Sigmoid colon (tissue), 7 donors: ENCODE results near the gene PPP1R3G. TPM values are rescaled to one million over a fixed set of nuclear protein-coding genes. Genes with fewer than 3 reads are reported as not detected.

Experiments used
- DNase-seq: peaks from one replicate; pipeline ENCODE4 v3.0.0-alpha.2; 2019
- H3K27ac ChIP-seq, 4 donors: fragments of 200-600 bp; sonication (generic); one replicate each; pipeline ENCODE4 v1.5.1; 2016 to 2019; ENCODE audit warnings: mild to moderate bottlenecking in 1 of 4
- H3K27me3 ChIP-seq, 3 donors: fragments of 200-600 bp; sonication (generic); one replicate each; pipeline ENCODE4 v1.5.1; 2019; ENCODE audit warnings: mild to moderate bottlenecking in 1 of 3
- H3K36me3 ChIP-seq, 4 donors: fragments of 200-600 bp; sonication (generic); one replicate each; pipeline ENCODE4 v1.5.1; 2016 to 2019
- H3K4me1 ChIP-seq, 4 donors: fragments of 200-600 bp; sonication (generic); one replicate each; pipeline ENCODE4 v1.5.1; 2017 to 2019
- H3K4me3 ChIP-seq, 4 donors: fragments of 200-600 bp; sonication (generic); one replicate each; pipeline ENCODE4 v1.5.1; 2017 to 2019; ENCODE audit warnings: mild to moderate bottlenecking in 2 of 4, moderate library complexity in 1 of 4
- H3K9me3 ChIP-seq, 4 donors: fragments of 200-600 bp in 3 of 4; sonication (generic) in 3 of 4; one replicate each; pipeline versions ENCODE4 v1.5.1 to v1.6.1; 2013 to 2019
- EP300 ChIP-seq, 4 donors: sonication (generic); formaldehyde crosslinking; IDR thresholded peaks; one replicate each; pipeline ENCODE4 v1.6.1; 2017; ENCODE audit warnings: antibody characterized with exemption in 4 of 4
- POLR2A ChIP-seq, 2 donors: fragments of 450-650 bp; IDR thresholded peaks; one replicate each; pipeline ENCODE4 v1.6.1; 2016; ENCODE audit warnings: antibody characterized with exemption in 2 of 2, mild to moderate bottlenecking in 2 of 2, moderate library complexity in 2 of 2
- POLR2AphosphoS5 ChIP-seq, 4 donors: sonication (generic); formaldehyde crosslinking; IDR thresholded peaks; one replicate each; pipeline ENCODE4 v1.6.1; 2017; ENCODE audit warnings: antibody characterized with exemption in 4 of 4
- WGBS, 2 donors: extraction: QIAGEN DNeasy Blood & Tissue Kit; methylation state at CpG; one replicate each; pipeline ENCODE4 v1.1.7; 2013; 5-methylcytosine and 5-hydroxymethylcytosine counted together
- intact Hi-C: fragments of 100-400 bp; cut with DNase I; formaldehyde crosslinking; loops from one replicate; pipeline ENCODE4 v1.15.1; 2023
- polyA plus RNA-seq, 3 donors: library from polyadenylated mRNA; stranded (reverse); fragments of 200-250 nt; gene quantifications; one replicate each; pipeline ENCODE4 v1.2.3, GENCODE V29; 2013
- total RNA-seq, 4 donors: library from RNA; depleted of rRNA; stranded (reverse); fragments of >200 nt; gene quantifications; one replicate each; pipeline ENCODE4 v1.1.0, GENCODE V29; 2016
- TF ChIP-seq, protein P1 (sequence below), 4 experiments: fragments of 450-650 bp in 3 of 4; fragments of 200-600 bp in 1 of 4; IDR thresholded peaks; one replicate each; pipeline ENCODE4 v1.5.1; 2016 to 2019; ENCODE audit warnings: antibody characterized with exemption in 4 of 4, mild to moderate bottlenecking in 3 of 4, moderate library complexity in 2 of 4
- donor health status: healthy with polysubstance abuse.
- donor health status: Bipolar disorder and iron deficiency.
- donor health status: healthy.

The PPP1R3G gene
- total and polyA plus RNA-seq, 7 donors, result under 0.01 to 3.0 (median 1.8) TPM

DNA sequence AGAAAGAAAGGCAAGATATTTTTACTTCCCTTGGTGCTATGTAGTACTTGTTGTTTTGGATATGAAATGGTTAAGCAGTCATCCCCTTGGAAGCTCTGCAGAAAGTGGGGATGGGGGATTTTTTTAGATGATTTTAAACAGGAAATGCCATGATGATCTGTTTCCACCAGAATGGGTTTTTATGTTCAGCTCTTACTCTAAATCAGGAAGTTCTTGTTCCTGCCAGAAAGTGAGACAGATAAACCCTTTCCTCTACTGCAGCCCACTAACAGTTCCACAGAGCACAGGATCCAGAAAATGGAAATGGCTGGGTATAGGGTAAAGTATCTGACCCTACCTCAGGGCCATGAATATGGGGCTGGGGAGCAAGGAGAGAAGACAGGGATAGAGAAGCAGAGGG is 32.1 kb upstream of the PPP1R3G start:
- Histone ChIP-seq H3K36me3 (no peaks in the 10 kb centered on the region), H3K27ac (no peak overlapping the region), H3K4me1 (peaks cover 0 to 2% (median 0%) of the 10 kb centered on the region in 4 donors), H3K9me3 (peaks cover 0 to 6% (median 3%) of the 10 kb centered on the region in 4 donors), H3K4me3 (no peak overlapping the region), H3K27me3 (no peaks in the 10 kb centered on the region)
- no peak for DNase-seq
- intact Hi-C loops, result no loop called here
- no peak for TF ChIP-seq EP300 (IDR thresholded peaks at IDR 0.05)
- TF ChIP-seq, protein P1, sequence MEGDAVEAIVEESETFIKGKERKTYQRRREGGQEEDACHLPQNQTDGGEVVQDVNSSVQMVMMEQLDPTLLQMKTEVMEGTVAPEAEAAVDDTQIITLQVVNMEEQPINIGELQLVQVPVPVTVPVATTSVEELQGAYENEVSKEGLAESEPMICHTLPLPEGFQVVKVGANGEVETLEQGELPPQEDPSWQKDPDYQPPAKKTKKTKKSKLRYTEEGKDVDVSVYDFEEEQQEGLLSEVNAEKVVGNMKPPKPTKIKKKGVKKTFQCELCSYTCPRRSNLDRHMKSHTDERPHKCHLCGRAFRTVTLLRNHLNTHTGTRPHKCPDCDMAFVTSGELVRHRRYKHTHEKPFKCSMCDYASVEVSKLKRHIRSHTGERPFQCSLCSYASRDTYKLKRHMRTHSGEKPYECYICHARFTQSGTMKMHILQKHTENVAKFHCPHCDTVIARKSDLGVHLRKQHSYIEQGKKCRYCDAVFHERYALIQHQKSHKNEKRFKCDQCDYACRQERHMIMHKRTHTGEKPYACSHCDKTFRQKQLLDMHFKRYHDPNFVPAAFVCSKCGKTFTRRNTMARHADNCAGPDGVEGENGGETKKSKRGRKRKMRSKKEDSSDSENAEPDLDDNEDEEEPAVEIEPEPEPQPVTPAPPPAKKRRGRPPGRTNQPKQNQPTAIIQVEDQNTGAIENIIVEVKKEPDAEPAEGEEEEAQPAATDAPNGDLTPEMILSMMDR (IDR thresholded peaks at IDR 0.05), result no peak
- no peak for TF ChIP-seq POLR2A (IDR thresholded peaks at IDR 0.05)
- no peak for TF ChIP-seq POLR2AphosphoS5 (IDR thresholded peaks at IDR 0.05)

DNA sequence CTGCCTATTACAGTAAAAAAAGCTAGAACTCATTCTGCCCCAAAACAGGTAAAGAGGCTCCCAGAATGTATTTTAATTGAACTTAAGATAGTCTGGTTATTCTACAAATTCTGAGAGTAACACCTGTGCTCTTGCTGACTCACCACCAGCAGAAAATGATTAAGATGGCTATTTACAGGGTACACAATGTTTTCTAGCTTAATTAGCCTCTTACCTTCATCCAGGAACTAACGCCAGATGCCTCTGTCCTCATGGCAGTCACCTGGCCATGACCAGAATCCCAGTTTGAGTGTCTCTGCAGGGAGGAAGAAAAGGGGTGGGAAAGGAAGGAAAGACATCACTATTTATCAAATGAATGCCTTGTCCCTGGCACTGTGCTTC is 31.3 kb upstream of the PPP1R3G start:
- H3K27me3 ChIP-seq, result no peaks in the 10 kb centered on the region
- H3K27ac ChIP-seq, result no peak overlapping the region
- H3K9me3 ChIP-seq, result peaks cover 0 to 6% (median 3%) of the 10 kb centered on the region in 4 donors
- no peak for DNase-seq
- no peak overlapping the region for H3K4me3 ChIP-seq
- no peaks in the 10 kb centered on the region for H3K36me3 ChIP-seq
- intact Hi-C loops, result no loop called here
- peaks cover 0 to 7% (median 0%) of the 10 kb centered on the region in 4 donors for H3K4me1 ChIP-seq
- TF ChIP-seq POLR2A (IDR thresholded peaks at IDR 0.05) (no peak), POLR2AphosphoS5 (IDR thresholded peaks at IDR 0.05) (no peak), EP300 (IDR thresholded peaks at IDR 0.05) (no peak)
- TF ChIP-seq, protein P1 (IDR thresholded peaks at IDR 0.05), result no peak
- 14 to 50% methylated on average over 1 of the region's 1 CpG for WGBS, 2 donors

DNA sequence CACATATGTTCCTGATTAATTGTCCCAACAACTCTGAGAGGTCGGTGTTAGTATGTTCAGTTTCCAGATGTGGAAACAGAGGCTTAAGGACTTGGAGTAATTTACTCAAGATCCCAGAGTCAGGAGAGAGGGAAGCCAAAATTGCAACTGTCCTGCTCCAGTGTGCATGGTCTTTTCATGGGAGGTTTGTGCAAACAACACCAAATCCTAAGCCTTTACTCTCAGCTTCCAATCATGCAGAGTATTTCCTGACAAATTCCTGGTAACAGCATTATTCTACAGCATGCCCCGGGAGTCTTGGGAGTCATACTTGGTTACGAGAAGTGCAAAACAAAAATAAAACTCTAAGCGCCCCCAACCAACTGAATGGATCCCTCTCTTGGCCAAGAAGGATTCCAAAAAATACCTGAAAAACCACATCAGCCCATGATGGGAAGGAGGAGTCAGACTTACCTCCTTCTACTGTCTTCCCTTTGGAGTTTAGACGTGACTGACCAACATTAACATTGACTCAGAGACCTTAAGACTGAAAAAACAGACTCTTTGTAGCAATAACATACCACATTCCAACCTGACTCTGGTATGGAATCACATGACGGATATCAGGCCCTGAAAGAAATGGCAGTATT is 30.8 kb upstream of the PPP1R3G start:
- 80 to 84% methylated on average over 6 of the region's 6 CpGs for WGBS, 2 donors
- Histone ChIP-seq H3K27ac (no peak overlapping the region), H3K9me3 (peaks cover 0 to 6% (median 3%) of the 10 kb centered on the region in 4 donors), H3K4me3 (no peak overlapping the region), H3K27me3 (no peaks in the 10 kb centered on the region), H3K4me1 (peaks cover 0 to 7% (median 0%) of the 10 kb centered on the region in 4 donors), H3K36me3 (no peaks in the 10 kb centered on the region)
- no peak for TF ChIP-seq POLR2AphosphoS5 (IDR thresholded peaks at IDR 0.05)
- DNase-seq, result no peak
- intact Hi-C loops, result no loop called here

DNA sequence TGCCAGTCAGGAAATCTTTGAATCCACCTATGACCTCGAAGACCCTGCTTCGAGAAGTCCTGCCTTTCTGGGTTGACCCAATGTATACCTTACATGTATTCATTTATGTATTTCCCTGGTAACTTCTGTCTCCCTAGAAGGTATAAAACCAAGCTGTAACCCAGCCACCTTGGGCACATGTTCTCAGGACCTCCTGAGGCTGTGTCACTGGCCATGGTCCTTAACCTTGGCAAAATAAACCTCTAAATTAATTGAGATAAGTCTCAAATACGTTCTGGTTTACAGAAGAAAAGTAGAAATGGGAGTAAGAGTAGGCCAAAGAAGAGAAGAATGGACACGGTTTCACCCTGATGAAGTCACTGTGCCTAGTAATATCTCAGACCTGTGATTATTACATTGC is 30.0 kb upstream of the PPP1R3G start:
- H3K36me3 ChIP-seq, result no peaks in the 10 kb centered on the region
- 91 to 96% methylated on average over 4 of the region's 4 CpGs for WGBS, 2 donors
- no peak for DNase-seq
- intact Hi-C loops, result no loop called here
- H3K4me3 ChIP-seq, result no peak overlapping the region
- H3K9me3 ChIP-seq, result peaks cover 0 to 6% (median 3%) of the 10 kb centered on the region in 4 donors
- no peak overlapping the region for H3K27ac ChIP-seq
- TF ChIP-seq EP300 (IDR thresholded peaks at IDR 0.05) (no peak), POLR2AphosphoS5 (IDR thresholded peaks at IDR 0.05) (no peak), POLR2A (IDR thresholded peaks at IDR 0.05) (no peak)
- TF ChIP-seq, protein P1 (IDR thresholded peaks at IDR 0.05), result no peak
- no peaks in the 10 kb centered on the region for H3K27me3 ChIP-seq
- H3K4me1 ChIP-seq, result peaks cover 0 to 7% (median 0%) of the 10 kb centered on the region in 4 donors

DNA sequence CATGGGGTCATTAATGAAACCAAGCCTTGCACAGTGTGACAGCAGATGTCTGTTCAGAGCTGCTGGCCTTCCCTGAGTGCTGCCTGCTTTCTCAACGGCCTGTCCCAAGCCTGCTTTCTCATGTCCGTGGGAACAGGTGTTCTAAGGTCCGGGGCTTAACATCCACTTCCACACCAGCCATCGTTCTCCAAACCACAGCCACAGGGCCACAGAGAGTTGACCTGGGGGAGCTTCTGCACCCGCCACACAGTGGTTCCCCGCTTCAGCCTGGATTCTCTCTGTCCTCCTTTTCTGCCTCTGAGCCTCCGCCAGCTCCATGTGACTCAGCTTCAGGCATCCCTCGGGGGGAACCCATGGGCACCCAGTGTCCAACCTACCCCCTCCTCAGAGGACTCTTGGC is 26.9 kb upstream of the PPP1R3G start:
- Histone ChIP-seq H3K4me1 (peaks cover 0 to 7% (median 0%) of the 10 kb centered on the region in 4 donors), H3K4me3 (no peak overlapping the region), H3K9me3 (no peaks in the 10 kb centered on the region), H3K27ac (no peak overlapping the region), H3K27me3 (no peaks in the 10 kb centered on the region), H3K36me3 (no peaks in the 10 kb centered on the region)
- DNase-seq, result no peak
- TF ChIP-seq POLR2AphosphoS5 (IDR thresholded peaks at IDR 0.05), result no peak
- no peak for TF ChIP-seq POLR2A (IDR thresholded peaks at IDR 0.05)
- no peak for TF ChIP-seq EP300 (IDR thresholded peaks at IDR 0.05)
- TF ChIP-seq, protein P1 (IDR thresholded peaks at IDR 0.05), result no peak
- 61 to 85% methylated on average over 8 of the region's 8 CpGs for WGBS, 2 donors
- intact Hi-C loops, result no loop called here
